Pancreas (tissue), 10 donors: ENCODE data around the gene SHKBP1. TPM values are rescaled to one million over a fixed set of nuclear protein-coding genes. Genes with fewer than 3 reads are reported as not detected.

Experiments
- ATAC-seq, 4 donors: fragments of 200-7000 bp; cut with Tn5 transposase; one replicate each; pipeline versions ENCODE4 v1.8.0 to v1.9.1; 2020; ENCODE audit warnings: mild to moderate bottlenecking in 4 of 4, moderate library complexity in 4 of 4
- DNase-seq, 6 donors: peaks; one replicate each; pipeline ENCODE4 v3.0.0-alpha.2; 2020
- FAIRE-seq: peaks from 2 replicates; lab custom pipeline; 2012; peaks lifted over from hg19 to GRCh38; lab: Jason Lieb, UNC
- H3K27ac ChIP-seq, 4 donors: fragments of 200-600 bp; sonication (generic); 1 replicate in 3 of 4; 2 replicates in 1 of 4; pipeline versions ENCODE4 v1.5.0 to v1.8.0; 2020
- H3K27me3 ChIP-seq, 4 donors: fragments of 200-600 bp; one replicate each; pipeline ENCODE4 v1.8.0; 2021
- H3K36me3 ChIP-seq, 3 donors: fragments of 200-600 bp; sonication (generic) in 1 of 3; one replicate each; pipeline versions ENCODE4 v1.5.0 to v1.8.0; 2020 to 2021
- H3K4me1 ChIP-seq, 3 donors: fragments of 200-600 bp; one replicate each; pipeline ENCODE4 v1.8.0; 2021
- H3K4me3 ChIP-seq, 4 donors: fragments of 200-600 bp; sonication (generic) in 2 of 4; one replicate each; pipeline versions ENCODE4 v1.5.0 to v1.8.0; 2020 to 2021
- H3K9me3 ChIP-seq, 4 donors: fragments of 200-600 bp; one replicate each; pipeline ENCODE4 v1.8.0; 2021
- CTCF ChIP-seq, 4 donors: fragments of 200-600 bp; sonication (generic) in 3 of 4; IDR thresholded peaks; one replicate each; pipeline versions ENCODE4 v1.5.0 to v1.8.0; 2021; ENCODE audit warnings: antibody characterized with exemption in 4 of 4
- WGBS, 2 donors: extraction: QIAGEN DNeasy Blood & Tissue Kit; methylation state at CpG; one replicate each; pipeline ENCODE4 v1.1.7; 2013; 5-methylcytosine and 5-hydroxymethylcytosine counted together
- intact Hi-C, 3 donors: fragments of 100-400 bp; cut with DNase I; formaldehyde crosslinking; loops; one replicate each; pipeline versions ENCODE4 v1.11.1 to v1.14.2; 2022
- polyA plus RNA-seq, 2 donors: library from polyadenylated mRNA; stranded (reverse); fragments of 200-250 nt; gene quantifications; one replicate each; pipeline ENCODE4 v1.2.3, GENCODE V29; 2013
- total RNA-seq, 6 donors: library from RNA; stranded (reverse); fragmentation: NEBNext Ultra II Directional in 4 of 6; extraction: Animal tissue kit (Norgen Biotek cat#: 25700) in 4 of 6; gene quantifications; one replicate each; pipeline versions ENCODE4 v1.2.1 to v1.2.4, GENCODE V29; 2021 to 2023
- donor health status: healthy with polysubstance abuse.
- donor health status: DM: no; HTN: no; CAD: no; lungs with moderate emphysema.
- donor health status: DM: no; HTN: no; CAD: no.
- donor health status: control.
- donor health status: control.
- donor health status: Bipolar disorder and iron deficiency.
- donor health status: DM: yes; HTN: yes; CAD: no.
- donor health status: DM: no; HTN: no; CAD: no.
- donor health status: DM: no; HTN: no; CAD: no.
- donor health status: DM: yes; HTN: yes; CAD: no.

The SHKBP1 gene
- total and polyA plus RNA-seq, 8 donors: 18.2 to 86.2 (median 23.8) TPM

- WGBS, 2 donors: 75 to 77% methylated on average over 7 of the region's 7 CpGs
- TF ChIP-seq CTCF (IDR thresholded peaks at IDR 0.05): no peak
Observed at GRCh38 chr19:40565355-40565754, 11.3 kb upstream of the SHKBP1 start.

GRCh38 chr19:40565910-40566495, 10.7 kb upstream of the SHKBP1 start:
- Histone ChIP-seq H3K27ac (no peak overlapping the region), H3K4me3 (no peak overlapping the region), H3K4me1 (peaks cover 0 to 5% (median 0%) of the 10 kb centered on the region in 3 donors), H3K36me3 (no peaks in the 10 kb centered on the region), H3K27me3 (peaks cover 0 to 9% (median 0%) of the 10 kb centered on the region in 4 donors), H3K9me3 (no peaks in the 10 kb centered on the region)
- WGBS, 2 donors: 69 to 74% methylated on average over 14 of the region's 14 CpGs
- intact Hi-C loops: no loop called here
- ATAC-seq: no peak
- no peak for DNase-seq
- no peak for FAIRE-seq
- TF ChIP-seq CTCF (IDR thresholded peaks at IDR 0.05): no peak

More at GRCh38 chr19:40565355-40565754, 11.3 kb upstream of the SHKBP1 start:
- Histone ChIP-seq H3K36me3 (no peaks in the 10 kb centered on the region), H3K27me3 (peaks cover 0 to 9% (median 0%) of the 10 kb centered on the region in 4 donors), H3K9me3 (no peaks in the 10 kb centered on the region), H3K4me3 (no peak overlapping the region), H3K4me1 (peaks cover 0 to 5% (median 0%) of the 10 kb centered on the region in 3 donors), H3K27ac (no peak overlapping the region)
- intact Hi-C loops: no loop called here
- no peak for ATAC-seq
- no peak for FAIRE-seq
- DNase-seq: no peak

GRCh38 chr19:40567040-40567749, 9.5 kb upstream of the SHKBP1 start:
- Histone ChIP-seq H3K4me3 (peak overlapping the region in 2 of 4 donors; percentile 13 to 31), H3K4me1 (peaks cover 0 to 5% (median 0%) of the 10 kb centered on the region in 3 donors), H3K27ac (no peak overlapping the region), H3K27me3 (peaks cover 0 to 9% (median 0%) of the 10 kb centered on the region in 4 donors), H3K9me3 (no peaks in the 10 kb centered on the region), H3K36me3 (no peaks in the 10 kb centered on the region)
- no peak for TF ChIP-seq CTCF (IDR thresholded peaks at IDR 0.05)
- 19 to 25% methylated on average over 20 of the region's 20 CpGs for WGBS, 2 donors
- intact Hi-C loops: no loop called here
- ATAC-seq (no peak), FAIRE-seq (no peak), DNase-seq (no peak)

GRCh38 chr19:40567750-40568494, 8.8 kb upstream of the SHKBP1 start:
- no peak for TF ChIP-seq CTCF (IDR thresholded peaks at IDR 0.05)
- ATAC-seq: no peak
- peaks cover 0 to 5% (median 0%) of the 10 kb centered on the region in 3 donors for H3K4me1 ChIP-seq
- 6 to 8% methylated on average over 58 to 70 of the region's 70 CpGs for WGBS, 2 donors
- no peak overlapping the region for H3K27ac ChIP-seq
- H3K4me3 ChIP-seq: peak overlapping the region in 2 of 4 donors; percentile 13 to 31
- H3K9me3 ChIP-seq: no peaks in the 10 kb centered on the region
- H3K27me3 ChIP-seq: peaks cover 0 to 9% (median 0%) of the 10 kb centered on the region in 4 donors
- no peaks in the 10 kb centered on the region for H3K36me3 ChIP-seq
- DNase-seq: peak in 2 of 6 donors; percentile 40 to 66
- intact Hi-C loops: no loop called here
- no peak for FAIRE-seq
